A549 treated with CpdA at 1 μM for 4 hours (cell line): ENCODE measurements around the gene IGLON5. TPM values are rescaled to one million over a fixed set of nuclear protein-coding genes. Genes with fewer than 3 reads are reported as not detected.

Experiments used
- total RNA-seq: library from RNA; stranded (reverse); fragments of 200-300 nt; extraction: Qiagen RNA extraction; gene quantifications from 5 replicates; pipeline ENCODE4 v1.2.3, GENCODE V29; 2022; ENCODE audit warnings: low read depth

IGLON5 gene
- 0.02 to 0.06 TPM (median 0.05 TPM) in 3 of 5 replicates, not detected in the others for total RNA-seq

DNA sequence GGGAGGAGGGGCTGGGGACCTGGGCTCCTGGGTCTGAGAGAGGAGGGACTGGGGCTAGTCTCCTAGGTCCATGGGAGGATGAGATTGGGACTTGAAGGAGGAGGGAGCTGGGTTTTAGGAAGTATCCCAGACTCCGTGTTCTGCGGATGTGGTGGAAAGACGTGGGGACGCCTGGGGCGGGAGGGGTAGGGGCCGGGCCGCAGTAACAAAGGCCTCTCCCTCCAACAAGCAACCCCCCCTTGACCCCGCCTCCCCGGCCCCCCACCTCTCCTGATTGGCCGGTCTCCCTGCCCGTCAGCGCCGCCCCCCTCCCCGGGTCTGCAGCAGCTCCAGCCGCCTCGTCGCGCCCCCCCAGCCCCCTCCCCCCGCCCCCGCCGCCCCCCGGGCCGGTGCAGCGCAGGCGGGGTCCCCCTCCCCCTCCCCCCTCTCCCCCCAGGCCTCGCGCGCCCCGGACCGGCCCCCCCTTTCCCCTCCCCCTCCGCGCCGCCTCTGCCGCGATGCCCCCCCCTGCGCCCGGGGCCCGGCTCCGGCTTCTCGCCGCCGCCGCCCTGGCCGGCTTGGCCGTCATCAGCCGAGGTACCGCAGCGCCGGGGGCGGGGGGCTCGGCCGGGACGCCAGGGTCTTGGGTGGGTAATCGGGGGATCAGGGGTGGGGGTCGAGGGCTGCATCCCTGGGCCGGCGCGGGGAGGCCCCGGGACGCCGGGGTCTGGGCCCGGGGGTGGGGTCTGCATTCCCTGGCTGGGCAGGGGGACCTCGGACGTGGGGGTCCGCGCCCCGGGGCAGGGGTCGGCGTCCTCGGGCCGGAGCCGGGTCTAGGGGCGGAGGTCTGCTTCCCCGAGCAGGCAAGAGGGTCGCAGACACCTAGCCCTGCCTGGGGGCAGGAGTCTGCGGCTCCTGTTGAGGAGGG, at the start of gene IGLON5:
Gene IGLON5, plus strand, starts transcription at position 294 of the 907 bp plus-strand sequence. Its CDS starts 204 bp downstream, at position 498.

DNA sequence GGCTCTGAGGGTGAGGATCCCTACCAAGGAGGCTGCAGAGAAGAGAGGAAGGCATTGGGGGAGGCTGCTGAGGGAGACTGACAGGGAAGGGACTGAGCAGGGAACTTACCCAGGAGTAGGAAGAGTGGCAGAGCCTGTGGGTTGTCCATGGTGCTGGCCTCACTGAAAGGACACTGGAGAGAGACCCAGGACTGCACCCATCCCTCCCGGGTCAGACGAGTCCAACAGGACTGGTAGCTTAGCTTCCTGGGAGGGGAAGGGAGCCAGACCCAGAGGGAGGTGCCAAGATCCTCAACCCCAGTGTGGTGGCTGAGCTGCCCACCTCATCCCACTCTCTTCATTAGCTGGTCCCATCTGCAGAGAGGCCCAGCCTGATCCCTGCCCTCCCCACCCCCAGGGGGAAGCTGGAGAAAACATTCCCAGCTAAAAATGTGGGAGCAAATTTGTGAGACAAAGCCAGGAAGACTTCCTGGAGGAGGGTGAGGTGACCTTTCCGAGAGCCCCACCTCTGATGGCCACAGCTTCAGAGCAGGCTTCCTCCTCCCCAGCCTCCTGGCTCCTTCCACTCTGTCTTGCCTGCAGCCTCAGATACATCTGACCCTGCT, 30.6 kb downstream of the IGLON5 start, which contains the start of gene VSIG10L:
Gene VSIG10L, minus strand, starts transcription at position 164 of the 605 bp plus-strand sequence. Its CDS starts 15 bp downstream, at position 149.

DNA sequence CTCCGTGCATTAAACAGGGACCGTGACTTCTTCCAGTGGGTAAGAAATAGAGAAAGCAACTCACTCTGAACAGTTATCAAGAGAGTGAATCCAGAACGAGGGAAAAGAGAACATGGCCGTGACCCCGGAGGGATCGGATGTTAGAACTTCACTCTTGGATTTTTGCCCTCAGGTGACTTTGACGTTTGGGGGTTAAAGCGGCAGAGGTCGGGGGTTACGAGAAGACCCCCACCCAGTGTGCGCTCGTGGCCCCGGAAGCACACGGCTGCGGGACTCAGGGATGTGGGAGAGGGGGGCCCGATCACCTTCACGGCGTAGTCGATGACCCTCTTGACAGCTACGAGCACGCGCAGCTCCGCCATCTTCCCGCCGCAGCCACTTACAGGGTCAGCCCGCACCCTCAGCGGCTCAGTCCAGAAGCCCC, 54.5 kb downstream of the IGLON5 start, which contains the start of gene ETFB:
Gene ETFB, minus strand, starts transcription at position 424 of the 424 bp plus-strand sequence. Its CDS starts 62 bp downstream, at position 362.

DNA sequence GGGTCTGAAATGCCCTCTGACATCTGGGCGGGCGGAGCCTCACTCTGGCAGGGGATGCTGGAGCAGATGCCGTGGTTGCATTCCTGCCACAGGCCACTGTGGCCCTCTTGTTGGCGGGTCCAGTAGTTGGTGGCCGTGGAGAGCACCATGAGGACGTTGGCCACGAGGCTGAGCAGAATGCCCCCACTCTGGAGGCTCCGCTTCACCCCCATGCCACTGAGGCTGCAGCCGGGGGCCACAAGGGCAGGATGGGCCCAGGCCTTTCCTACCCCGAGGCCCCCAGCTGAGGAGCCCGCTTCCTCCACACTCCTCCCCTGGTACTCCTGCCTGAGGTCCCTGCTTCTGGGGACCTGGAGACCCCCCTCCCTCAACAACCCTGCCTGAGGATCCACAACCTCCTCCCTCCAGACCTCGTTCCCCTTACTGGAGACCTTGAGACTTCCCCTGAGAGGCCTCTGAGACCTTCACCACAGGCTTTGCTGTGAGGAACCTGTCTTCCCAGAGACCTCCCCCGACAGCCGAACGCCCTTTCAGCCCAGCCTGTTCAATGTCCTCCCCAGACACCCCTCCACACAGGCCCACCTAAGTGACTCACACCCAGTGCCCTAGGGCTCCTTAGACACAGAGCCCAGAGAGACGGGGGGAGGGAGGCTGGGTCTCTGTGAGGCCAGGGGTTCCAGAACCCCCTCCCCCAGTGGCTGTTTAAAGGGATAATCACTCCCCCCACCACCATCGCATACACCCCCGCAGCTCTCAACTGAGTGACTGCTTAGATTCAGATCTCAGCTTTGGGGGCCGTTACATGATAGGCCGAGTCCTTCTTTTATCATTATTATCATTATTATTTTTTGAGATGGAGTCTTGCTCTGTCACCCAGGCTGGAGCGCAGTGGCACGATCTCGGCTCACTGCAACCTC, 57.2 kb downstream of the IGLON5 start, which contains the start of gene CLDND2:
Gene CLDND2, minus strand, starts transcription at position 638 of the 917 bp plus-strand sequence. Its CDS starts 426 bp downstream, at position 212.

DNA sequence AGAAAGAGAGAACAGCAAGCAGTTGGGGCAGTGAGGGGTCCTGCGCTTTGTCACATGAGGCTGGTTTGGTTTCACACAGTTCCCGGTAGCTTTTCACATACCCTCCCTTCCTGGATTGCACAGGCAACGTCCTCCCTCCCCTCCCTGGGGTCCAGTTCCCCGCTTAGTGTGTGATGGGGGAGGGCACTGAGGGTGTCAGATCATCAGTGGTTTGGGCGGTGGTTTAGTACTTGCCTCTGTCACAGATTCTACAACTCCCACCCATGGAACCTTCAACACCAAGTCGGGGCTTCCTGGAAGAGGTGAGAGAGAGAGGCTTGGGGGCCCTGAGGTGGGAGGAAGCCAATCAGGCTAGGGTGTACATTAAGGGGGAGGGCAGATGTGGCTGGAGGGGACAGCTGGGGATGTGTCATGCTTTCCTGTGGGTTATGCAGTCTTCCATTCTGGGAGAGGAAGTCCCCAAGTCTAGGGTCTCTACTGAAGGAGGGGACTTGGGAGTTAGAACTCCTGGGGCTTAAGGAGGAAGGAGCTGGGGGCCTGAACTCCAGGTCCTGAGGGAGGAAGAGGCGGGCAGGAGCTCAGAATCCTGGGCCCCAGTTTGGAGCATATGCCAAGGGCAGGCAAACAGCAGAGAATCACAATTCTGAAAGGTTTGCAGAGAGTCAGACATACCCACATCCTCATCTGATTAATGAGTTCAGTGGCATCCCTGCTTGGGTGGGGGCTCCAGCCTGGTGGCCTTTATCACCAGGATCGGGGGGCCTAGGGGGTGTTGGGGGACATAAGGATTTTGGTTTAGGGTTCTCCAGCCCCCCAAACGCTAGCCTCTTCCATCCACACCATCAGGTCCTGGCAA, 61.4 kb downstream of the IGLON5 start, which contains the start of gene NKG7:
Gene NKG7, minus strand, starts transcription at position 6 of the 856 bp plus-strand sequence. CDS start 119 bp downstream, outside the sequence.

Other genes starting within 250 kb of the IGLON5 start
- 0.08 to 0.36 TPM in 2 of 5 replicates, not detected in the others for gene KLK13, start 246.6 kb upstream of the IGLON5 start, total RNA-seq
- gene KLK14, start 228.8 kb upstream of the IGLON5 start, total RNA-seq, result 0.29 to 0.70 TPM (median 0.50 TPM) in 5 replicates
- gene CTU1, start 203.2 kb upstream of the IGLON5 start, total RNA-seq, result 5.0 to 16.7 TPM (median 13.8 TPM) in 5 replicates
- 0.26 TPM in 1 of 5 replicates, not detected in the others for gene SIGLEC9, start 186.7 kb upstream of the IGLON5 start, total RNA-seq
- gene SIGLEC7, start 169.3 kb upstream of the IGLON5 start, total RNA-seq, result not detected in 5 replicates
- 0.08 TPM in 1 of 5 replicates, not detected in the others for gene CD33, start 86.6 kb upstream of the IGLON5 start, total RNA-seq
- not detected in 5 replicates for gene SIGLECL1, start 60.6 kb upstream of the IGLON5 start, total RNA-seq
- 6.7 to 10.1 TPM (median 9.5 TPM) in 5 replicates for gene VSIG10L, start 30.5 kb downstream of the IGLON5 start, total RNA-seq
- 204 to 234 TPM (median 218 TPM) in 5 replicates for gene ETFB, start 54.7 kb downstream of the IGLON5 start, total RNA-seq
- 4.7 to 10.1 TPM (median 9.9 TPM) in 5 replicates for gene CLDND2, start 57.4 kb downstream of the IGLON5 start, total RNA-seq
- not detected in 5 replicates for gene NKG7, start 61.0 kb downstream of the IGLON5 start, total RNA-seq
- gene LIM2, start 76.3 kb downstream of the IGLON5 start, total RNA-seq, result not detected in 5 replicates
- gene C19orf84, start 78.9 kb downstream of the IGLON5 start, total RNA-seq, result not detected in 5 replicates
- gene SIGLEC10, start 106.0 kb downstream of the IGLON5 start, total RNA-seq, result not detected in 5 replicates
- gene SIGLEC8, start 146.8 kb downstream of the IGLON5 start, total RNA-seq, result not detected in 5 replicates
- gene CEACAM18, start 166.9 kb downstream of the IGLON5 start, total RNA-seq, result not detected in 5 replicates
- not detected in 5 replicates for gene SIGLEC12, start 190.2 kb downstream of the IGLON5 start, total RNA-seq
- not detected in 5 replicates for gene SIGLEC6, start 220.0 kb downstream of the IGLON5 start, total RNA-seq